ENCODE results near the gene PGP.
"Not testable (repeated sequence)": the region's sequence is repeated elsewhere in the genome, so short reads cannot be mapped to it uniquely, and the experiment has no call there.

Gene PGP

GRCh38 chr16:2214719-2214968 is at the start of gene PGP:
PGP (minus strand) TSS chr16:2214840; CDS start chr16:2214777, 63 bp downstream.
- no peak for DNase-seq

DNA sequence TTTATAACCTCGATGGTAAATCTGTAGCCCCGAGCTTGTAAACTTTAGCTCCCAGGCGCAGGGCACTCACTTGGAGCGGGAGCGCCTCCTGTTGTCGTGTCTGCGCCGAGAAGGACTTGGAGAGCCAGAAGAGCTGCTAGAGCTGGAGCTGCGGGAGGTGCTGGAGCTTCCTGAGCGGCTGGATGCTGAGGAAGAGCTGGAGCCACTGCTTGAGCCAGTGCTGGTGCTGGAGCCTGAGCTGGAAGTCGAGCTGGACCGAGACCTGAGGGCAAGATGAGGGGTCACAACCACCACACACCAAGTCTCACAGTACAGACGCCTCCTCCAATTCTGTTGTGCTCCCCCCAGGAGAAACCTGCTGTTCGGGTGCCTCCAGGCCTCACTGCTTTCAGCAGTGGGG is 48.4 kb upstream of the PGP start:
- DNase-seq, result not testable (repeated sequence)

DNA sequence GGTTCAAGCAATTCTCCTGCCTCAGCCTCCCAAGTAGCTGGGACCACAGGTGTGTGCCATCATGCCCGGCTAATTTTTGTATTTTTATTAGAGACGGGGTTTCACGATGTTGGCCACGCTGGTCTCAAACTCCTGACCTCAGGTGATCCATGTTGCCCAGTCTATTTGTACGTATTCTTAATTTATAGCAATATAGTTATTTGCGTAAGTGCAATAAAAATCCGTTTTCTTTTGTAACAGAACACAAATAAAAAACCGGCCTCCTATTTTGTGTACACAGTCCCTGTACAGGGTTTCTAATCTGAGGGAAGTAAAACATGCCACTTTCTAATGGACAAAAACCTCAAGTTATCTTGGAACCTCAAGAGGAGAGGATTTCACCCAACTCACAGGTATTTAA is 45.6 kb upstream of the PGP start:
- no peak for DNase-seq

DNA sequence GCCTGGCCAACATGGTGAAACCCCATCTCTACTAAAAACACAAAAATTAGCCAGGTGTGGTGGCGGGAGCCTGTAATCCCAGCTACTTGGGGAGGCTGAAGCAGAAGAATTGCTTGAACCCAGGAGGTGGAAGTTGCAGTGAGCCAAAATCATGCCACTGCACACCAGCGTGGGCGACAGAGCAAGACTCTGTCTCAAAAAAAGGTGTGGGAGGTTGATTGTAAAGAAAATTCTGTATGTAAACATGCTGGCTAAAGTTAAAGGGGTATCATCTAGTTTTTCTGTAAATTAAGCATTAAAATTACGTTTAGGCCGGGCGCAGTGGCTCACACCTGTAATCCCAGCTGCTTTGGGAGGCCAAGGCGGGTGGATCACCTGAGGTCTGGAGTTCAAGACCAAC is 43.9 kb upstream of the PGP start:
- not testable (repeated sequence) for DNase-seq

DNA sequence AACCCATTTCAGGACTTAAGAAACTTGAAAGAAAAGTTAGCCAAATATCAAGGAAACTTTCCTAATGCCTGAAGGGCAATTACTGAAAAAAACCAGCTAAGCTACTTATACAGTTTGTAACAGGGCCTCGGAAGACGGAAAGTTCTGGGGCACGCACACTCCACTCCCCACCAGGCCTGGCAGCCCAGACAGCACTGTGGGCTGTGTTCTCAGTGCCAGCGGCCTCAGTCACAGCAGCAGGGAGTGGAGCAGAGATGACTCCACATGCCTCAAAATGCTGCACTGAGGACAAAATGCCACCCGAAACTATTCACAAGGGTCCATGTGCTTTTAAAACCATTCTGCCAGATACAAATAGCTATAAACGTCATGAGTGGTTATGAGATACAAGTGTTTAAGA is 43.1 kb upstream of the PGP start:
- DNase-seq, result no peak

GRCh38 chr16:2256531-2257140 is 42.0 kb upstream of the PGP start:
- DNase-seq, result no peak

DNA sequence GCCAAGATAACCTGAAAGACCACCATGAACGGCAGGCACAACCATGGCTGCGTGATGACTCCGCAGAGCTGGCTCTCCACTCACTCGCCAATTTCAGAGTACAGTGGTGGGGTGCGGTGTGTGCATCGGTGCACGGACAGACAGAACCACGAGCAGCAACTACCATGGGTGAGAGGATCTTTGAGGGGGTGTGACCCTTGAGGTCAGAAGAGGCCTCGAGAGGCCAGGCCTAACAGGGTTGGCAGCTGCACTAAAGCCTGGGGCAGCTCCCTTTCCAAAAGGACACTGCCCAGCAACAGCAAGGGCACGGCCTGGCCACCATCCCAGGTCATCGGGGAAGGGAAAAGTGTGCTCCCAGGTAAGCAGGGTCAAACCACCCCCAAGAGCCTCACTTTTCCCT is 38.7 kb upstream of the PGP start:
- no peak for DNase-seq

GRCh38 chr16:2252806-2253148 is 38.1 kb upstream of the PGP start:
- no peak for DNase-seq

DNA sequence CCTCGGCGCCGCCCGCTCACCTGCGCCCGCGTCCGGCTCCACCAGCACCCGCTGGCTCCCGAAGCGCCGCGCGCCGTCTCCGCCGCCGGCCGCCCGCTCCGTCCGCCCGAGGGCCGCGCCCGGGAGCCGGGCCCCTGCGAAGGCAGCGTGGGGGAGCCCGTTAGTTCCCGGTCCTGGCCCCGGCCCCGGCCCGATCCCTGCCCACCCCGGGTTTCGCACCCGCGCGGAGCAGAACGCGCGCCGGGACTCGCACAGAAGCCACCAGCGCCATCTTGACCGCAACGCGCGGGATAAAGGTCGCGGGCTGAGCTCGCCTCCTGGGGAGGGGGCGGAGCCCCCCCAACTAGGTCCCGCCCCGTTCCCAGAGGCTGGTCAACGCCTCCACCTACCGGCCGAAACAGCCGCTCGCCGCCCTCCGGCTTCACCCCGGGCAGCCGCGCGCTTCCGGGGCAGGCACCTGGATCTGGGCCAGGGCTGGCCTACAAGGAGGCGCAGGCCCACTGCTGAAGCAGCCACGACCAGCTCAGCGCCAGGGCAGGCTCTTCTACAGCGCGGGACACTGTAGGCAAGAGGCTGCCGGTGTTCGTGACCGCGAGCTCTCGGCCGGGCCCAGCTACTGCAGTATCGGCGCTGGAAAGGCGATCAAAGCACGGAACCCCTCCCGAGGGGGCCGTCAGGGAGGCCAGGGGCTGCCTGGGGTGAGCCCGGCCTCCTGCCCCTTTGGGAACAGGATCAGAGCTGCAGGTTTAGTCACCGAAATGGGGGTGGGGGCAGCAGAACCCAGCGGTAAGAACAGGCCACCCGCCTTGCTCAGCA is 36.9 kb upstream of the PGP start, which contains the start of gene ECI1:
TSS of gene ECI1 (minus strand) at position 292 of the 816 bp plus-strand sequence. CDS start at position 271, 21 bp downstream.
- DNase-seq, result peak; percentile 96

DNA sequence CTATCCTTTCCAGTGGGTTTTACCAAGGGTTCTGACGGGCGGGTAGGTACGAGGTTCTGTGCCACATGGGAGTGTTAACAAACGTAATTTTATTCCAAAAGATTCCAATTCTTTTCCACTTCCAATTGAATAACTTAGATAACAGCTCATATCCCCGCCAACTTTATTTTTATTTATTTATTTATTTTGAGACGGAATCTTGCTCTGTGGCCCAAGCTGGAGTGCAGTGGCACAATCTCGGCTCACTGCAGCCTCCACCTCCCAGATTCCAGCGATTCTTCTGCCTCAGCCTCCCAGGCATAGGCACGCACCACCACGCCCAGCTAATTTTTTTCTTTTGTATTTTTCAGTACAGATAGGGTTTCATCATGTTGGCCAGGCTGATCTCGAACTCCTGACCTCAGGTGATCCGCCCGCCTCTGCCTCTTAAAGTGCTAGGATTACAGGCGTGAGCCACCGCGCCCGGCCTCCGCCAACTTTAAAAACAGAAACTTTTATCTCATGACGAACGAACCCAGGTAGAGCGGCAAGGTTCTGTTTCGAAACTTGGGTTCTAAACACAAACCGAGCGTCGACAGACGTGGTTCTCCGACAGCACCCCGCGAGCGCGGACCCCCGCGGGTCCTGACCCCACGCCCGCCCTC is 36.1 kb upstream of the PGP start:
- DNase-seq, result no peak

GRCh38 chr16:2246301-2246885 is 31.8 kb upstream of the PGP start:
- no peak for DNase-seq

GRCh38 chr16:2244926-2245795 is 30.5 kb upstream of the PGP start:
- no peak for DNase-seq

DNA sequence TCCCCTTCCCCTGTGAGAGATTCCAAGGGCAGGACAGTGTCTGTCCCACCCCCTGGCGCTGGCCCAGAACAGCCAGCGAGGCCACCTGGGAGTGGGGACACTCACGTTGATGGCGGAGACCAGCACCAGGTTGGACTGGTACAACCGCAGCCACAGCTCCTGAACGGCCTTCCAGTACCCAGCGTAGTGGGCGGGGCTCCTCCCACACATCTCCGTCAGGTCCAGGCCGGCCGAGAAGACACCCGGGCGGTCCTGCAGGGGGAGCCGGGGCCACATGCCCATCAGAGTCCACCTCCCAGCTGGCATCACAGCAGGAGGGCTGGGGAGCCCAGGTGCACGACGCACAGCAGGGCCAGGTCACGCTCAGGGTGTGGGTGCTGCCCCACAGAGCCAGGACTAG is 29.7 kb upstream of the PGP start:
- no peak for DNase-seq

DNA sequence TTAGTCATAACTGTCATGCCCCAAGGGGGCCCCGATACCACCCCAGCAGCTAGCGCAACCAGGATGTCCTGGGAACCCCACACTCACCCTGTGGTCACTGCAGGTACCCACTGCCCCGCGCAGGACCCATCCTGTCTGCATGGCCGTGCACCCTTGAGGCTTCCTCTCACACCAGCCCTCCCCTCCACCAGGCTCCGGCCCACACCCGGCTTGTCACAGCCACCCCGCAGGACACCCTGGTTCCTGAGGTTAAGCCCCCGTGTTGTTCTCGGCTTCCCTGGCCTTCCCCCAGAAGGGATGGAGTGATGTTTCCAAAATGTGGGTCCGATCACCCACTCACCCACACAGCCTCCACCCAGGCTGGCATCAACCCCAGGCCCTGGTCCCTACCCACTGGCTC is 29.1 kb upstream of the PGP start:
- DNase-seq, result no peak

- no peak for DNase-seq
Observed at GRCh38 chr16:2243031-2243528, 28.4 kb upstream of the PGP start.

GRCh38 chr16:2242598-2242997 is 28.0 kb upstream of the PGP start:
- no peak for DNase-seq

DNA sequence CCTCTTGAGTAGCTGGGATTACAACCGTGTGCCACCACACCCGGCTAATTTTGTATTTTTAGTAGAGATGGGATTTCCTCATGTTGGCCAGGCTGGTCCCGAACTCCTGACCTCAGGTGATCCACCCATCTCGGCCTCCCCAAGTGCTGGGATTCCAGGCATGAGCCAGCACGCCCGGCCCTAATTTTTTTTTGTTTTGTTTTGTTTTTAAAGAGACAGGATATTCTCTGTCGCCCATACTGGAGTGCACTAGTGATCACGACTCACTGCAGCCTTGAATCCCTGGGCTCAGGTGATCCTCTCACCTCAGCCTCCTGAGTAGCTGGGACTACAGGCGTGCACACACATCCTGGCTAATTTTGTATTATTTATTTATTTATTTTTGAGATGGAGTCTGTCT is 25.7 kb upstream of the PGP start:
- not testable (repeated sequence) for DNase-seq

DNA sequence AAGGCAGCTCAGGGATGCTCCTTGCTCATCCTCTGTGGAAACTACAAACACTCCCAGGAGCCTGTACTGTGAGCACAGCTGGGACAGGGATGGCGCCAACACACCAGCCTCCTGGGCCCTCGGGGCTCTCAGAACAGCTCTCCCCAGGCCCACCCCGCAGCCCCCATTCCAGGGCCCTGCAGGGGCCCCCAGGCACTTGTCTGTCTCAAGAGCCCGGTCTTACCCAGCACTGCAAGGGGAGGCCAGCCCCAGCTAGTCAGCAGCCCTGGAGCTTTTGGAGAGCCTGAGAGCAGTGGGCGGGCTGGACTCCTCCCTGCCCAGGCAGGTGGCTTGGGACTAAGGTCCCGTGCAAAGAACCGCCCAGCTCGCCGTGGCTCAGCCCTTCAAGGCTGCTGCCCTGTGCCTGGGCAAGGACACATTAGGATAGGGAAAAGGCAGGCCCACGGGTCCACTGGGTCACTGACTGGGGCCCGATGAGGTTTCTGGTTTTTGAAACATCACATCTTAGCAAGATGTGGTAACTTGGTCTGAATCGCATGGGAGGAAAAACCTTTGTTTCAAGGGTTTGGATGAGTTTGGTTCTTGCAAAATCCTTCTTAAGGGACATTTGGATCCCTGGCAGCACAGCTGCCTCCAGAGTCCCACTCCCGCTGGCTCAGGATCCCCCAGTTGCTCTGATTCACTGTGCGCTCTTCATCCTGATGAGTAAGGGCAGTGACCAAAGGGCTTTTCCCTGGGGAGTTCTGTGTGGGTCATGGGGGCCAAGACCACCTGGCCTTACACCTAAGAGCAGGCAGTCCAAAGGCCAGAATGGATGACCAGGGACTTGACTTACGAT is 24.4 kb upstream of the PGP start:
- no peak for DNase-seq

- DNase-seq, result no peak
Observed at GRCh38 chr16:2238150-2238837, 23.7 kb upstream of the PGP start.

DNA sequence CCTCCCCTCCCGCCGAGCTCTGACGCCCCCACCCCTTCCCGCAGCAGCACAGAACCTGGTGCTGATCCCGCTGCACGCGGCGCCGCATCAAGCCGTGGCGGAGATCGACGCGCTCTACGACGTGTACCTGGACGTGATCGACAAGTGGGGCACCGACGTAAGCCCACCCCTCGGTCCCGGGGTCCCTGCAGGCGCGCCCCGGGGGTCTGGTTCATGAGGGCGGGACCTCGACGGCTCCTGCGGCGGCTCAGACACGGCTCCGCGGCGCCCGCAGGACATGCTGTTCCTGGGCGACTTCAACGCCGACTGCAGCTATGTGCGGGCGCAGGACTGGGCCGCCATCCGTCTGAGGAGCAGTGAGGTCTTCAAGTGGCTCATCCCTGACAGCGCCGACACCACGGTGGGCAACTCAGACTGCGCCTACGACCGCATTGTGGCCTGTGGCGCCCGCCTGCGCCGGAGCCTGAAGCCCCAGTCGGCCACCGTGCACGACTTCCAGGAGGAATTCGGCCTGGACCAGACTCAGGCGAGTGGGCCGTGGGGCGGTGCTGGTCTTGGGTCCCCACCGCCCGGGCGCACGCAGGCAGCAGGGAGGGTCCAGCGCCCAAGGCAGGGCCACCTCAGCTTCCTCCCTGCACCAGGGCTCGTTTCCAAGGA is 23.0 kb upstream of the PGP start:
- no peak for DNase-seq

GRCh38 chr16:2237102-2237482 is 22.5 kb upstream of the PGP start:
- DNase-seq, result no peak

All from femur (tissue), 1 donor.